ENCODE results near the gene IDI2.

DNA sequence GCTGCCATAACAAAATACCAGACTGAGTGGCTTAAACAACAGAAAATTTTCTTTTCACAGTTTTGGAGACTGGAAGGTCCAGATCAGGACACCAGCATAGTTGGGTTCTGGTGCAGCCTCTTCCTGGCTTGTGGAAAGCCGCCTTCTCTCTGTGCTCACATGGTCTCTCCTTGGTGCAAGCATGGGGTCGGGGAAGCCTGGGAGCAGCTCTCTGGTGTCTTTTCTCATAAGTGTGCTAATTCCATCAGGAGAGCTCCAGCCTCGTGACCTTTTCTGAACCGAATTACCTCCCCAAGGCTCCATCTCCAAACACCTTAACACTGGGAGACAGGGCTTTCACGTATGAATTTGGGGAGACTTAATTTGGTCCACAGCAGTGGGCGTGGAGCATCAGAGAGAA is 42.3 kb downstream of the IDI2 start:
- TF ChIP-seq, protein P1, sequence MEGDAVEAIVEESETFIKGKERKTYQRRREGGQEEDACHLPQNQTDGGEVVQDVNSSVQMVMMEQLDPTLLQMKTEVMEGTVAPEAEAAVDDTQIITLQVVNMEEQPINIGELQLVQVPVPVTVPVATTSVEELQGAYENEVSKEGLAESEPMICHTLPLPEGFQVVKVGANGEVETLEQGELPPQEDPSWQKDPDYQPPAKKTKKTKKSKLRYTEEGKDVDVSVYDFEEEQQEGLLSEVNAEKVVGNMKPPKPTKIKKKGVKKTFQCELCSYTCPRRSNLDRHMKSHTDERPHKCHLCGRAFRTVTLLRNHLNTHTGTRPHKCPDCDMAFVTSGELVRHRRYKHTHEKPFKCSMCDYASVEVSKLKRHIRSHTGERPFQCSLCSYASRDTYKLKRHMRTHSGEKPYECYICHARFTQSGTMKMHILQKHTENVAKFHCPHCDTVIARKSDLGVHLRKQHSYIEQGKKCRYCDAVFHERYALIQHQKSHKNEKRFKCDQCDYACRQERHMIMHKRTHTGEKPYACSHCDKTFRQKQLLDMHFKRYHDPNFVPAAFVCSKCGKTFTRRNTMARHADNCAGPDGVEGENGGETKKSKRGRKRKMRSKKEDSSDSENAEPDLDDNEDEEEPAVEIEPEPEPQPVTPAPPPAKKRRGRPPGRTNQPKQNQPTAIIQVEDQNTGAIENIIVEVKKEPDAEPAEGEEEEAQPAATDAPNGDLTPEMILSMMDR (IDR thresholded peaks at IDR 0.05; ENCODE audit: poor library complexity), result no peak
- TF ChIP-seq EZH2 (IDR thresholded peaks at IDR 0.05; ENCODE audit: borderline replicate concordance), result no peak
